GM18870 (cell line): ENCODE measurements around the gene CERT1.
"Not testable (repeated sequence)": the region's sequence is repeated elsewhere in the genome, so short reads cannot be mapped to it uniquely, and the experiment has no call there.

ENCODE experiments used
- ATAC-seq: cut with Tn5 transposase; IDR thresholded peaks from one replicate; pipeline ENCODE4 v1.9.1; 2021; ENCODE audit warnings: moderate library complexity; ENCODE audit not compliant: unreplicated experiment

Gene CERT1

DNA sequence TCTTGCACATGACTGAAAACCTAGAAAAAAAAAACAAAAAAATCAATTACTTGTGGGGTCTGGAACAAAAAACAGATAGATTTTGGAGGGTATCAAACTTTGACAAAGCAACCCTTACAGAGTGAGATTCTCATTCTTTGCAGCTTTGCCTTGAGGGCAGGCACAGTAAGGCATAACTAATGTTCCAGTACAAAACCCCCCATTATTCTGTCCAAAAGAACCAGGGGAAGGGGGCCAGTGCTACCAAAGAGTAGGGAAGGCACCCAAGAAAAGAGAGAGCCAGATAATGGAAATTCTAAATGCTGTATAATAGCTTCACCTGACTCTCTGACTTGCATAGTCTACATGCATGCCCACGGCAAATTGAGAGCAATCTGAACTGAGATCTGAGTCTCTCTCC is 13.2 kb upstream of the CERT1 start:
- ATAC-seq: no peak

- peak; percentile 88 for ATAC-seq
Observed at GRCh38 chr5:75524071-75524470, 12.6 kb upstream of the CERT1 start.

- ATAC-seq: no peak
Observed at GRCh38 chr5:75523275-75523674, 11.8 kb upstream of the CERT1 start.

- no peak for ATAC-seq
Observed at GRCh38 chr5:75522542-75522941, 11.1 kb upstream of the CERT1 start.

DNA sequence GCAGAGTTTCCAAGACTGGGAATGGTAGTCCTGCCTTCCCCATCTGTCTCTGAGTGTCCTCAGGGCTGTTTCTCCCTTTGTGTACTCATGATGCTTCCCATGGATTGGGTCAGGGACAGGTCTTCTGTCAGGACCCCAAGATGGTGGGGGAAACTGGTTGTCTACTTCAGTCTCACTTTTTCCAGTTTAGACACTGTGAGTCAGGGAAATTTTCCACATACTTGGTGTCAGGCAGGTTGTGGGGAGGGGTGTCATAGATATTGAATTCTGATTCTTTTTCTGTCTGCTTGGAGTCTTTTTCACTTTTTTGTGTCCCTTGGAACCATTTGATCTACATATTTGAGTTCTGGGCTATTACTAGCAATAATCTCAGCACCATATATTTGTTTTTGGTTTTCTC is 10.6 kb upstream of the CERT1 start:
- no peak for ATAC-seq

GRCh38 chr5:75521195-75521594 is 9.8 kb upstream of the CERT1 start:
- no peak for ATAC-seq

DNA sequence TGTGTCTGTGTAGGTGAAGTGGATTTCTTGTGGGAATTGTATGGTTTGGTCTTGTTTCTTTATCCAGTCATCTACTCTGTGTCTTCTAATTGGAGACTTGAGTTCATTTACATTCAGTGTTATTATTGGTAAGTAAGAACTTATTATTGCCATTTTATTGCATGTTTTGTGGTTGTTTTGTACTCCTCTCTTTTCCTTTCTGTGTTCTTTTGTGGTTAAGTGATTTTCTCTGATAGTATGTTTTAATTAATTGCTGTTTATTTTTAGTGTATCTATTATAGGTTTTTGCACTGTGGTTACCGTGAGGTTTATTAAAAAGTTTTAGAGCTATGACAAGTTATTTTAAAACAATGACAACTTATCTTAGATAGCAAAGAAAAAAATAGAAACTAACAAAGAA is 8.3 kb upstream of the CERT1 start:
- no peak for ATAC-seq

- no peak for ATAC-seq
Observed at GRCh38 chr5:75514323-75514722, 2.9 kb upstream of the CERT1 start.

DNA sequence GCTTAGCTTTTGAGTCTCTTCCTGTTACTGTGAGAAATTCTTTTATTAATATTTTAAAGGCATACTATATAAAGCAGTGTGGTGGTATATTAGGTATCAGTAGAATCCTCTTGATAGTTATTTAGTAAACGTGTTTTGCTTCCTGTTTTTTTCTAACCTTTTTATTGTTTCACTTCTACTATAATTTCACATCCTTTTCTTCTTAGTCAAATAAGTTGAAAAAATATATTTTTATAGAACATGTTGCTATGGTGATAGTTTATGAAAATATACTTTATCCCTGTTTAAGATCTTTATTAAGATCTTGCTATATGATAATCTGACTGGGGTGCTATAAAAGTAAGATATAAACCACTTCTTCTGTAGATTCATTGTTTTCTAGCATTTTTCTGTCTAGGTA is 2.4 kb upstream of the CERT1 start:
- ATAC-seq: no peak

- no peak for ATAC-seq
Observed at GRCh38 chr5:75512383-75513074, 1.1 kb upstream of the CERT1 start.

- ATAC-seq: peak; percentile 19
Observed at GRCh38 chr5:75510836-75511434, 494 bp downstream of the CERT1 start.

- ATAC-seq: no peak
Observed at GRCh38 chr5:75510417-75510835, 1.0 kb downstream of the CERT1 start.

- no peak for ATAC-seq
Observed at GRCh38 chr5:75509956-75510355, 1.5 kb downstream of the CERT1 start.

GRCh38 chr5:75509546-75509945 is 1.9 kb downstream of the CERT1 start:
- no peak for ATAC-seq

- no peak for ATAC-seq
Observed at GRCh38 chr5:75507841-75508240, 3.6 kb downstream of the CERT1 start.

DNA sequence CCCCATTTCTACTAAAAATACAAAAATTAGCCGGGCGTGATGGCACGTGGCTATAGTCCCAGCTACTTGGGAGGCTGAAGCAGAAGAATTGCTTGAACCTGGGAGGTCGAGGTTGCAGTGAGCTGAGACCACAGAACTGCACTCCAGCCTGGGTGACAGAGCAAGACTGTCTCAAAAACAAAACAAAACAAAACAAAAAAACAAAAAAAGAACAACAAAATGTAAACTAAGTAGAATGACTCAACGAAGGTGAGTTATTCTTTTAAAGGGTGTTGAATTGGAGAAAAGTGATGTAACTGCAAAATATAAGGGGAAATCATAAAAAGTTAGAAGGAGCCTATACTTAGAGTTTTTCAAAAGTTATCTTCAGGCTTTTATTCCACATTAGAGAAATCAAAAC is 6.3 kb downstream of the CERT1 start:
- not testable (repeated sequence) for ATAC-seq

DNA sequence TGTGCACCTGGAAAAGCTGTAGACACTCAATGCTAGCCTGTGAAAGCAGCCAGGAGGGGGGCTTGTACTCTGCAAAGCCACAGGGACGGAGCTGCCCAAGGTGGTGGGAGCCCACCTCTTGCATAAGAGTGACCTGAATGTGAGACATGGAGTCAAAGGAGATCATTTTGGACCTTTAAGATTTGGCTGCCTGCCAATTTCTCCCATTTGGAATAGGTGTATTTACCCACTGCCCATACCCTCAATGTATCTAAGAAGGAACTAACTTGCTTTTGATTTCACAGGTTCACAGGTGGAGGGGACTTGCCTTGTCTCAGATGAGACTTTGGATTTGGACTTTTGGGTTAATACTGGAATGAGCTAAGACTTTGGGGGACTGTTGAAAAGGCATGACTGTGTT is 12.6 kb downstream of the CERT1 start:
- ATAC-seq: not testable (repeated sequence)

- ATAC-seq: no peak
Observed at GRCh38 chr5:75498208-75498777, 13.1 kb downstream of the CERT1 start.

DNA sequence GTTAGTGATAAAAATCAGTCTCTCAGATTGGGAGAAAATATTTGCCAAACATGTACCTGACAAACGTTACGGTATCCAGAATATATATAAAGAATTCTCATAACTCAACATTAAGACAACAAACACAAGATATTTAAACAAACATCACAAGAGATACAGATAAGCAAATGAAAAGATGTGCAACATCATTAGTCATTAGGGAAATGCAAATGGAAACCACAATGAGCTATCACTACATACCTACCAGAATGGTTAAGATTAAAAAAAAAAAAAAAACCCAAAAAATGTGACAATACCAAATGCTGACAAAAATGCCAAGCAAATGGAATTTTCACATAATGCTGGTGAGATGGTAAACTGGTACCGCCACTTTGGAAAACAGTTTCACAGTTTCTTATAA is 15.4 kb downstream of the CERT1 start:
- ATAC-seq: no peak

DNA sequence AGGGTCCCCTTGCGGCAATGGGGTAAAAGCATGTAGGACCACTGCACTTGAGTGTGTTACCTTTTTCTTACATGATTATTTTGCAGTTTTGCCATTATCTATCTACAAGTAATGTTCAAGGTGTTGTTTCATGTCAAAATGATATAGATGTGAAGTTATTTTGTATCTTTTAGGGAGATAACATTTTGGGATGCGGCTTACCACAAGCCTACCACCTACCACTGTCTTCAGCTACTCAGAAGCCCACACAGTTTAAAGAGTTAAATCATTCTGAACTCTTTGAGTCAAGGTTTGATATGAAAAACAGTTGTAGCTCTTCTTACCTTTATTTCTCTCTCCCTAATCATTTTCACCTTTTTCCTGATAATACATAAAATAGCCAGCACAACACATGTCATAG is 19.8 kb downstream of the CERT1 start:
- no peak for ATAC-seq

- not testable (repeated sequence) for ATAC-seq
Observed at GRCh38 chr5:75489847-75490246, 21.6 kb downstream of the CERT1 start.

DNA sequence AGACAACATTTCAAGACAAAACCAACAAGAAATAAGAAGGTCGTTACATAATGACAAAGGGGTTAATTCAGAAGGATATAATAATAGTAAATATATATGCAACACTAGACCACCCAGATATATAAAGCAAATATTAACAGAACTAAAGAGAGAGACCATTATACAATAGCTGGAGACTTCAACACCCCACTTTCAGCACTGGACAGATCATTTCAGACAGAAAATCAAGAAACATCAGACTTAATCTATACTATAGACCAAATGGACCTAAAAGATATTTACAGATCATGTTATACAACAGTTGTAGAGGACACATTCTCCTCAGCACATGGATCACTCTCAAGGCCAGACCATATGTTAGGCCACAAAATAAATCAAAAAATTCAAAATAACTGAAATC is 26.8 kb downstream of the CERT1 start:
- ATAC-seq: no peak

GRCh38 chr5:75482482-75482881 is 28.9 kb downstream of the CERT1 start:
- no peak for ATAC-seq
